Measurements from ENCODE around the gene MCRIP1.
A peak's percentile ranks its signal among the peaks of the same experiment; 100 is the strongest.

MCRIP1 gene

GRCh38 chr17:81833921-81834830 lies 1.1 kb upstream of the MCRIP1 start:
- TF ChIP-seq, protein P1, sequence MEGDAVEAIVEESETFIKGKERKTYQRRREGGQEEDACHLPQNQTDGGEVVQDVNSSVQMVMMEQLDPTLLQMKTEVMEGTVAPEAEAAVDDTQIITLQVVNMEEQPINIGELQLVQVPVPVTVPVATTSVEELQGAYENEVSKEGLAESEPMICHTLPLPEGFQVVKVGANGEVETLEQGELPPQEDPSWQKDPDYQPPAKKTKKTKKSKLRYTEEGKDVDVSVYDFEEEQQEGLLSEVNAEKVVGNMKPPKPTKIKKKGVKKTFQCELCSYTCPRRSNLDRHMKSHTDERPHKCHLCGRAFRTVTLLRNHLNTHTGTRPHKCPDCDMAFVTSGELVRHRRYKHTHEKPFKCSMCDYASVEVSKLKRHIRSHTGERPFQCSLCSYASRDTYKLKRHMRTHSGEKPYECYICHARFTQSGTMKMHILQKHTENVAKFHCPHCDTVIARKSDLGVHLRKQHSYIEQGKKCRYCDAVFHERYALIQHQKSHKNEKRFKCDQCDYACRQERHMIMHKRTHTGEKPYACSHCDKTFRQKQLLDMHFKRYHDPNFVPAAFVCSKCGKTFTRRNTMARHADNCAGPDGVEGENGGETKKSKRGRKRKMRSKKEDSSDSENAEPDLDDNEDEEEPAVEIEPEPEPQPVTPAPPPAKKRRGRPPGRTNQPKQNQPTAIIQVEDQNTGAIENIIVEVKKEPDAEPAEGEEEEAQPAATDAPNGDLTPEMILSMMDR (IDR thresholded peaks at IDR 0.05; ENCODE audit: extremely low read depth, insufficient read depth, missing control alignments) = no peak
- in situ Hi-C loops (cut with MboI; ENCODE audit: low pct_unique_long_range_greater_than_20kb, low sequenced_read_pairs, unreplicated experiment) = no loop called here
- no peak for DNase-seq (ENCODE audit: low spot score)

GRCh38 chr17:81832608-81833159 lies 407 bp downstream of the MCRIP1 start:
- DNase-seq (ENCODE audit: low spot score) = peak; percentile 66
- TF ChIP-seq, protein P1 (IDR thresholded peaks at IDR 0.05; ENCODE audit: extremely low read depth, insufficient read depth, missing control alignments) = no peak
- in situ Hi-C loops (cut with MboI; ENCODE audit: low pct_unique_long_range_greater_than_20kb, low sequenced_read_pairs, unreplicated experiment) = no loop called here

- no peak for DNase-seq (ENCODE audit: low spot score)
- in situ Hi-C loops (cut with MboI; ENCODE audit: low pct_unique_long_range_greater_than_20kb, low sequenced_read_pairs, unreplicated experiment) = no loop called here
- TF ChIP-seq, protein P1 (IDR thresholded peaks at IDR 0.05; ENCODE audit: extremely low read depth, insufficient read depth, missing control alignments) = no peak
Observed at GRCh38 chr17:81831957-81832607, 1.0 kb downstream of the MCRIP1 start.

DNA sequence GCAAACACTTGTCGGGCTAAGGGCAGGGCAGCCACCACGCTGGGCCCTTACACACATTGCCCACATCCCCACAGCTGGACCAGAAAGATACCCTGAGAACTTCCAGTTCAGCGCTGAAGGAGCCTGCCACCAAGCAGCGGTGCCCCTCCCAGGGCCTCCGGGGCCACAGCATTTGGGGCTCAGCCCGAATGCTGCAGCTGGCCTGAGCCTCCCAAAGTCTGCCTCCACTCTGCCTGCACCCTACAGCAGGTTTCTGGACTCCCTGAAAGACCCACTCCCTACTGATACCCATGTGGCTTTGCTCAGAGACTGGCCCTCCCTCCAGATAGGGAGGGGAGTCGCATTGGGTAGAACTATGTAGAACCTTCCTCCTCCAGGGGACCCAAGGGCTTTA lies 1.5 kb downstream of the MCRIP1 start:
- in situ Hi-C loops (cut with MboI; ENCODE audit: low pct_unique_long_range_greater_than_20kb, low sequenced_read_pairs, unreplicated experiment) = no loop called here
- TF ChIP-seq, protein P1 (IDR thresholded peaks at IDR 0.05; ENCODE audit: extremely low read depth, insufficient read depth, missing control alignments) = no peak
- no peak for DNase-seq (ENCODE audit: low spot score)

- no peak for DNase-seq (ENCODE audit: low spot score)
- TF ChIP-seq, protein P1 (IDR thresholded peaks at IDR 0.05; ENCODE audit: extremely low read depth, insufficient read depth, missing control alignments) = no peak
- in situ Hi-C loops (cut with MboI; ENCODE audit: low pct_unique_long_range_greater_than_20kb, low sequenced_read_pairs, unreplicated experiment) = no loop called here
Observed at GRCh38 chr17:81829858-81830257, 3.2 kb downstream of the MCRIP1 start.

DNA sequence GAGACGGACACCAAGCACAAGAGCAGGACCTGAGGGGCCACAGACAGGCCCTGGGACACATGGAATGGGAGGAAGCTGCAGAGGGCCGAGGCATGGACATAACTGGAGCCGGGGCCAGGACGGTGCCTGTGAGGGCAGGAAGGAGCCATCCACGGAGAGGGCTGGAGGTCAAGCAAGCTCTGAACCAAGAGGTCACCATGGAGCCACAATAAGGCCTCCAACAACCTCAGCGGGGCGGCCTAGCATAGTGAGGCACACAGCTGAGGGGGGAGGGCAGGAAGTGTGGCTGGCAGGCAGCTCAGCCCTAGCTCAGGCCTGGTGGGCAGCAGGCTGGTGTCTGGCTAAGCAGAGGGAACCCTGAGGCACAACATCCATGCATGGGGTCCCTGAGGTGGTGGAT lies 4.4 kb downstream of the MCRIP1 start:
- TF ChIP-seq, protein P1 (IDR thresholded peaks at IDR 0.05; ENCODE audit: extremely low read depth, insufficient read depth, missing control alignments) = no peak
- in situ Hi-C loops (cut with MboI; ENCODE audit: low pct_unique_long_range_greater_than_20kb, low sequenced_read_pairs, unreplicated experiment) = no loop called here
- no peak for DNase-seq (ENCODE audit: low spot score)
